ENCODE results near the gene GNG12. TPM values are rescaled to one million over a fixed set of nuclear protein-coding genes. Genes with fewer than 3 reads are reported as not detected.

The GNG12 gene
- total RNA-seq, 1 experiment from 2014 or later = 117 TPM

- CTCF ChIA-PET = interaction anchor here (0.5 to 1.2 kb wide), 3 partner anchors 56 to 127 kb away, joined by 3 to 7 read pairs (median 3); no protein-coding TSS in a partner anchor
- Mint-ChIP-seq H3K27me3 (ENCODE audit: insufficient read depth, unreplicated experiment) (no peaks in the 10 kb centered on the region), H3K9me3 (ENCODE audit: unreplicated experiment) (no peaks in the 10 kb centered on the region), H3K4me3 (ENCODE audit: unreplicated experiment) (no peak overlapping the region), H3K27ac (ENCODE audit: low read depth, unreplicated experiment) (no peak overlapping the region), H3K4me1 (ENCODE audit: insufficient read depth, unreplicated experiment) (peaks cover 23% of the 10 kb centered on the region), H3K36me3 (ENCODE audit: insufficient read depth, unreplicated experiment) (peaks cover 24% of the 10 kb centered on the region)
- DNase-seq (ENCODE audit: unreplicated experiment) = no peak
- POLR2A ChIA-PET = no interaction called here
- intact Hi-C loops (cut with micrococcal nuclease) = no loop called here
- TF ChIP-seq, protein P1, sequence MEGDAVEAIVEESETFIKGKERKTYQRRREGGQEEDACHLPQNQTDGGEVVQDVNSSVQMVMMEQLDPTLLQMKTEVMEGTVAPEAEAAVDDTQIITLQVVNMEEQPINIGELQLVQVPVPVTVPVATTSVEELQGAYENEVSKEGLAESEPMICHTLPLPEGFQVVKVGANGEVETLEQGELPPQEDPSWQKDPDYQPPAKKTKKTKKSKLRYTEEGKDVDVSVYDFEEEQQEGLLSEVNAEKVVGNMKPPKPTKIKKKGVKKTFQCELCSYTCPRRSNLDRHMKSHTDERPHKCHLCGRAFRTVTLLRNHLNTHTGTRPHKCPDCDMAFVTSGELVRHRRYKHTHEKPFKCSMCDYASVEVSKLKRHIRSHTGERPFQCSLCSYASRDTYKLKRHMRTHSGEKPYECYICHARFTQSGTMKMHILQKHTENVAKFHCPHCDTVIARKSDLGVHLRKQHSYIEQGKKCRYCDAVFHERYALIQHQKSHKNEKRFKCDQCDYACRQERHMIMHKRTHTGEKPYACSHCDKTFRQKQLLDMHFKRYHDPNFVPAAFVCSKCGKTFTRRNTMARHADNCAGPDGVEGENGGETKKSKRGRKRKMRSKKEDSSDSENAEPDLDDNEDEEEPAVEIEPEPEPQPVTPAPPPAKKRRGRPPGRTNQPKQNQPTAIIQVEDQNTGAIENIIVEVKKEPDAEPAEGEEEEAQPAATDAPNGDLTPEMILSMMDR (IDR thresholded peaks at IDR 0.05; ENCODE audit: unreplicated experiment) = no peak
- BruUV-seq (replicated peaks) = no TSS peak
Observed at GRCh38 chr1:67824766-67825165, 8.5 kb downstream of the GNG12 start.

- Mint-ChIP-seq H3K36me3 (ENCODE audit: insufficient read depth, unreplicated experiment) (peaks cover 24% of the 10 kb centered on the region), H3K27ac (ENCODE audit: low read depth, unreplicated experiment) (no peak overlapping the region), H3K4me1 (ENCODE audit: insufficient read depth, unreplicated experiment) (peaks cover 34% of the 10 kb centered on the region), H3K9me3 (ENCODE audit: unreplicated experiment) (no peaks in the 10 kb centered on the region), H3K27me3 (ENCODE audit: insufficient read depth, unreplicated experiment) (no peaks in the 10 kb centered on the region), H3K4me3 (ENCODE audit: unreplicated experiment) (no peak overlapping the region)
- no peak for DNase-seq (ENCODE audit: unreplicated experiment)
- CTCF ChIA-PET = interaction anchor here (1.0 kb wide), 1 partner anchor 55 kb away, joined by 3 read pairs; no protein-coding TSS in a partner anchor
- POLR2A ChIA-PET = interaction anchor here (12.3 kb wide), 1 partner anchor 9 kb away, joined by 262 read pairs; the partner anchor contains the start of gene GNG12
- BruUV-seq (replicated peaks) = no TSS peak
- intact Hi-C loops (cut with micrococcal nuclease) = no loop called here
- TF ChIP-seq, protein P1 (IDR thresholded peaks at IDR 0.05; ENCODE audit: unreplicated experiment) = no peak
Observed at GRCh38 chr1:67823615-67824014, 9.7 kb downstream of the GNG12 start.

- intact Hi-C loops (cut with micrococcal nuclease) = no loop called here
- BruUV-seq (replicated peaks) = no TSS peak
- Mint-ChIP-seq H3K4me1 (ENCODE audit: insufficient read depth, unreplicated experiment) (peaks cover 56% of the 10 kb centered on the region), H3K27me3 (ENCODE audit: insufficient read depth, unreplicated experiment) (no peaks in the 10 kb centered on the region), H3K9me3 (ENCODE audit: unreplicated experiment) (no peaks in the 10 kb centered on the region), H3K27ac (ENCODE audit: low read depth, unreplicated experiment) (no peak overlapping the region), H3K36me3 (ENCODE audit: insufficient read depth, unreplicated experiment) (peaks cover 24% of the 10 kb centered on the region), H3K4me3 (ENCODE audit: unreplicated experiment) (no peak overlapping the region)
- DNase-seq (ENCODE audit: unreplicated experiment) = no peak
- POLR2A ChIA-PET = interaction anchor here (1.3 to 12.3 kb wide), 2 partner anchors 11 to 137 kb away, joined by 3 to 262 read pairs; partner anchors contain the start of genes GADD45A and GNG12
- CTCF ChIA-PET = interaction anchor here (0.7 to 5.8 kb wide), 5 partner anchors 7 to 286 kb away, joined by 3 to 28 read pairs (median 5); no protein-coding TSS in a partner anchor
- TF ChIP-seq, protein P1 (IDR thresholded peaks at IDR 0.05; ENCODE audit: unreplicated experiment) = no peak
Observed at GRCh38 chr1:67821263-67821662, 12.0 kb downstream of the GNG12 start.

GRCh38 chr1:67818725-67819301, 14.5 kb downstream of the GNG12 start:
- H3K9me3 Mint-ChIP-seq (ENCODE audit: unreplicated experiment) = no peaks in the 10 kb centered on the region
- no TSS peak for BruUV-seq (replicated peaks)
- H3K27me3 Mint-ChIP-seq (ENCODE audit: insufficient read depth, unreplicated experiment) = no peaks in the 10 kb centered on the region
- H3K36me3 Mint-ChIP-seq (ENCODE audit: insufficient read depth, unreplicated experiment) = peaks cover 24% of the 10 kb centered on the region
- H3K4me3 Mint-ChIP-seq (ENCODE audit: unreplicated experiment) = no peak overlapping the region
- TF ChIP-seq, protein P1 (IDR thresholded peaks at IDR 0.05; ENCODE audit: unreplicated experiment) = no peak
- H3K27ac Mint-ChIP-seq (ENCODE audit: low read depth, unreplicated experiment) = peak overlapping the region; percentile 90
- DNase-seq (ENCODE audit: unreplicated experiment) = peak; percentile 26
- POLR2A ChIA-PET = interaction anchor here (12.3 kb wide), 1 partner anchor 14 kb away, joined by 262 read pairs; the partner anchor contains the start of gene GNG12
- H3K4me1 Mint-ChIP-seq (ENCODE audit: insufficient read depth, unreplicated experiment) = peaks cover 62% of the 10 kb centered on the region
- intact Hi-C loops (cut with micrococcal nuclease) = no loop called here
- CTCF ChIA-PET = interaction anchor here (0.6 to 5.8 kb wide), 4 partner anchors 9 to 259 kb away, joined by 4 to 28 read pairs (median 10); no protein-coding TSS in a partner anchor

Measured in MCF 10A (cell line).